Measurements from ENCODE around the gene ST8SIA5.

ST8SIA5 gene

GRCh38 chr18:46740046-46740445, 16.8 kb downstream of the ST8SIA5 start:
- DNase-seq (ENCODE audit: low read depth) = no peak

- no peak for DNase-seq (ENCODE audit: low read depth)
Measured at GRCh38 chr18:46738491-46738890, 18.4 kb downstream of the ST8SIA5 start.

- DNase-seq (ENCODE audit: low read depth) = no peak
Measured at GRCh38 chr18:46736736-46737135, 20.1 kb downstream of the ST8SIA5 start.

- no peak for DNase-seq (ENCODE audit: low read depth)
Measured at GRCh38 chr18:46736135-46736534, 20.7 kb downstream of the ST8SIA5 start.

DNA sequence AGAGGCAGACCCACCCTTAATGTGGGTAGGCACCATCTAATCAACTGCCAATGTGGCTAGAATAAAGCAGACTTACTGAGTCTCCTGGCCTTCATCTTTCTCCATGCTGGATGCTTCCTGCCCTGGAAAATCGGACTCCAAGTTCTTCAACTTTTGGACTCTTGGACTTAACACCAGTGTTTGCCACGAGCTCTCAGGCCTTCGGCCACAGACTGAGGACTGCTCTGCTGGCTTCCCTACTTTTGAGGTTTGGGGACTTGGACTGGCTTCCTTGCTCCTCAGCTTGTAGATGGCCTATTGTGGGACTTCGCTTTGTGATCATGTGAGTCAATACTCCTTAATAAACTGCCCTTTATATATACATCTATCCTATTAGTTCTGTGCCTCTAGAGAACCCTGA, 21.9 kb downstream of the ST8SIA5 start:
- no peak for DNase-seq (ENCODE audit: low read depth)

GRCh38 chr18:46733872-46734271, 23.0 kb downstream of the ST8SIA5 start:
- no peak for DNase-seq (ENCODE audit: low read depth)

GRCh38 chr18:46732801-46733200, 24.1 kb downstream of the ST8SIA5 start:
- DNase-seq (ENCODE audit: low read depth) = no peak

DNA sequence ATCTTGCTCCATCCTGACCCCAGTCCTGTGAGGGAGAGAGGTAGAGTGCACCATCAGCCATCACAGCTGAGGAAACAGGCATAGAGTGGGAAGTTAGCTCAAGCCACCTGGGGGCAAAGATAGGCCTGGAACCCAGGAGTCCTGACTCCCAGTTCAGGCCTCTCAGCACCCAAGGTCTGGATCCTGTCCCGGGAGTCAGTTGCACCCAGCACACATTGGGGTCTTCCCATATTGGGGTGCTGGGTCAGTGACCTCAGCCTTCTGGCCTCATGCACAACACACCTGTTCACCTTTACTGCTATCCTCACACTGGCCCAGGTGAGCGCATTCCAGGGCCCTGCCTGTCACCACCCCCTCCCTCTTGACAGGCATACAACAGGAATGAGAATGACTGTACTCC, 24.7 kb downstream of the ST8SIA5 start:
- DNase-seq (ENCODE audit: low read depth) = no peak

- DNase-seq (ENCODE audit: low read depth) = no peak
Measured at GRCh38 chr18:46731316-46731715, 25.5 kb downstream of the ST8SIA5 start.

DNA sequence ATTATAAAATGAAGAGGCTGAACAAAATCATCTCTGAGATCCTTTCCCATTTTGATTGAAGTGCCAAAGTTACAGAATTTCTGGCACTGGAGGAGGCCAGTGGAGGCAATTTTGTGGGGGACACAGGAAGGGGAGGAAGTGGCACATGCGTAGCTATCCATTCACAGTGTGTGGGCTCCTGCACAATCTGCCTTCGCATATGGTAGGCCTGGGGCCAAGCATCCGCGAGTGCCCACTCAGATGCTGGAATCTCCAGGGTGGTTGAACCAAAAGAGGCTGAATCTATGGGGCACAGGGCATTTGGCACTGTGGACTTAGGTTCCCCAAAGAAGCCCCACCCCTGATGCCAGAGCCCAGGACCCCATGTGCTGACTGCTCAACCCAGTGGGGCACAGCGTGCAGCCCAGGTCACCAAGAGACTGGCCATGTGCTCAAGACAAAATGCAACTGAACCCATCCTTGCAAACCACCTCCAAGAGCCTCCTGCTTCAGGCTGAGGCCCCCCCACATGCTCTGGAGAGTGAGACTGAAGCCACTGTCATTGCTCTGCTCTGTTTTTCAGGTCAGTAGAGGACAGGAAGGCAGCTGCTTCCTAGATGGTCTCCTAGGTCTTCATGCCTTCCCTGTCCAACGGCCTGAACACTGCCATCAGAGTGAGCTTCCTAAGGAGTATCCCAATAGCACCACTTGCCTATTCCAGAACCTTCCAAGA, 28.5 kb downstream of the ST8SIA5 start:
- DNase-seq (ENCODE audit: low read depth) = no peak

DNA sequence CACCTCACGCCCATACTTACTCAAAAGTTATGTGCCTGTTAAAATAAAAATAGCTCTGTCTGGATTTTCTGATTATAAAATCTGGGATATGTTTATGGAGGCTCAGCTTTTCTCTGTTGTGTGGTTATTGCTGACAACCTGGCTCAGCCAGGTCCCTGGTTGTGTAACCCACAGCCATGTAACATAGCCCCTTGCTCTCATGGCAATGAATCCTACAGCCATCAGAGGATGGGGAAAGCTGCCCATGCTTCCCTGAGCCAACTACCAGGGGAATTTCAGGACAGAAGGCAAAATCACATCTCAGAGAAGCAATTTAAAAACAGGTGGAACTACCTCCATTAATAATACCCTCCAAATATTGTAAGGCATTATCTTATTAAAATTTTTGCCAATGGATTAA, 29.7 kb downstream of the ST8SIA5 start:
- DNase-seq (ENCODE audit: low read depth) = no peak

DNA sequence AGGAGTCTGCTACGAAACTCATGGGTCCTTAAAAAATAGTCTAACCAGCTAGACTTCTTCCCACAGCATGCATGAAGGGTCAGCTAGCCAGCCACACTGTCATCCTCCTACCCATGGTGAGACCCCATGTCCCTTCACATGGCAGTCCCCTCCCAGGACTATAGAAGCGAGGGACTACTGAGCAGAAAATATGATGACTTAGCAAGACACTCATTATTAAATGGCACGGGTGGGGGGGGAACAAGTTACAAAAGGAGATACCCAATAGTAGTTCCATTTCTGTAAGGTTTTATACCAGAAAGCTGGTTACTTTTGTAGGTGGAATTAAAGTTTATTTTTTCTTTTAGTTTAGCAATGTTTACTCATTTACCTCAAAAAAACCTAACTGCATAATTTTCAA, 31.5 kb downstream of the ST8SIA5 start:
- no peak for DNase-seq (ENCODE audit: low read depth)

- DNase-seq (ENCODE audit: low read depth) = no peak
Measured at GRCh38 chr18:46723856-46724415, 32.9 kb downstream of the ST8SIA5 start.

- no peak for DNase-seq (ENCODE audit: low read depth)
Measured at GRCh38 chr18:46722051-46722450, 34.8 kb downstream of the ST8SIA5 start.

- no peak for DNase-seq (ENCODE audit: low read depth)
Measured at GRCh38 chr18:46721331-46721730, 35.5 kb downstream of the ST8SIA5 start.

DNA sequence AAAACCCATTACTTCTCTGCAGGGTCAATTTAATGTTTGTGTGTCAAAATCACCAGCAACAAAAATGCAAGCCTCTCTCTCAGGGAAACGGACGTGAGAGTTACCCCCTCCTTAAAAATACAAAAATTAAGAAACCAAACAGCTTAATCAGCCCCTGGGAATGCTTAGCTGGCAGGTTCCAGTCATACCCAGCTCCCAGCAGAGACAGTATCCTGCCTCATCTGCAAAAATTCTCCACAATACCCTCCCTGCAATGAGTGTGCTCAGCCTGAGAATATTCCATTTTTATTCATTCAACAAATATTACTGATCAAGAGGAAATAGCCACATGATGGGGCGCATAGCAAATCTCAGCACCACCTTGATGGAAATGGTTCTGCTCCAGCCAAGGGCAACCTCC, 36.3 kb downstream of the ST8SIA5 start:
- DNase-seq (ENCODE audit: low read depth) = no peak

GRCh38 chr18:46720092-46720491, 36.8 kb downstream of the ST8SIA5 start:
- DNase-seq (ENCODE audit: low read depth) = no peak

- no peak for DNase-seq (ENCODE audit: low read depth)
Measured at GRCh38 chr18:46719388-46719787, 37.5 kb downstream of the ST8SIA5 start.

GRCh38 chr18:46718501-46719341, 38.1 kb downstream of the ST8SIA5 start:
- DNase-seq (ENCODE audit: low read depth) = no peak

- DNase-seq (ENCODE audit: low read depth) = no peak
Measured at GRCh38 chr18:46716827-46717226, 40.0 kb downstream of the ST8SIA5 start.

DNA sequence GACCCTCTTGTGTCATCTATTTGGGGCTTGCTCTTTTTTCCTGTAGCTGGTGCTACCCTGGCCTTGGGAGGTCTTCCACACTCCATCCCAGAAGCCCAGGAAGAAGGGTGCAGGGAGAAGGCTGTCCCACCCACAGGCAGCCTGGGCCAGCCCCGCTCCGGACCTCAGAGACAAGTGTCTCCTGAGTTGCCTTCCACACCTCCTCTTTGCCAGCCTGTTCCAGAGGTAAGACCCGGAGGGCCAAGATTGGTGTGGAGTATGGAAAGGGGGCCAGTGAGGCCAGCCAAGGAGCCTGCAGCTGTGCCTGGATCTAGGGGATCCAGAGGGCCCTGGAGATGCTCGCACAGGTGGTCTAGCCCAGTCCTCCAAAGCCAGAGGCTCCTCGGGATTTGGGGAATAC, 40.5 kb downstream of the ST8SIA5 start:
- no peak for DNase-seq (ENCODE audit: low read depth)

GRCh38 chr18:46715062-46715461, 41.8 kb downstream of the ST8SIA5 start:
- DNase-seq (ENCODE audit: low read depth) = no peak

DNA sequence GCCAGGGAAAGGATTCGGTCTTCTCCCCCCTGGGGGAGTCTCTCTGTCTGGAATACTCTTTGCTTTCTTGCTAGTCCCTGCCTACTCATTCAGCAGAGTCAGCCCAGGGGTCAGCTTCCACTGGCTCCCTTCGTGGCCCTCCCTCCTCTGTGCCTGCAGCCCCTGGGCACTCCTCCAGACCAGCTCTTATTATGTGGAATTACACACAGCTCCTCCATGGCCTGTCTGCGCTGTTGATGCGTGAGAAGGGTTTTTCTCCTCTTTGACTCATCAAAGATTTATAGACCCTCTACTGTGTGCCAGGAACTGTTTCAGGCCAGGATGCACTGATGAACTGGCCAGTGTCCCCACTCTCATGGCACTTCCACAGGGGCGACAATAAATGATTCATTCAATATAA, 44.4 kb downstream of the ST8SIA5 start:
- no peak for DNase-seq (ENCODE audit: low read depth)
